ENCODE data around the gene STKLD1.

DNA sequence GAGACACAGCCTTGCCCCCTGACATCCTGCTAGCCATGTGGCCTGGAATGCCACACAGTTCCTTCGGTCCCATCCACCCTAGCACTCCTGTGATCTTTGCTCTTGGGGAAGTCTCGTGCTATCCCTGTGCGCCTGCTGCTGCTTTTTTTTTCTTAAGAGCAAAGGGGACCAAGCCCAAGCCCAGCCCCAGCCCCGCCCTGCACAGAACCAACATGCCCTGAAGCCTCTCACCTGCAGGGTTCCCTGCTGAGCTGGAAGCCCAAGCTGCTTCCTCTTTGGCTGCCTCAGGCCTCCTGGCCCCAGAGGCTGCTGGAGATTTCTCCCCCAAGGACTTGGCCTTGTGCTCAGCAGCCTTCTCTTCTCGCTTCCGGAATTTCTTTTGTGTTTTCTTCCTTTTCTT, 42.0 kb upstream of the STKLD1 start:
- TF ChIP-seq, protein P1, sequence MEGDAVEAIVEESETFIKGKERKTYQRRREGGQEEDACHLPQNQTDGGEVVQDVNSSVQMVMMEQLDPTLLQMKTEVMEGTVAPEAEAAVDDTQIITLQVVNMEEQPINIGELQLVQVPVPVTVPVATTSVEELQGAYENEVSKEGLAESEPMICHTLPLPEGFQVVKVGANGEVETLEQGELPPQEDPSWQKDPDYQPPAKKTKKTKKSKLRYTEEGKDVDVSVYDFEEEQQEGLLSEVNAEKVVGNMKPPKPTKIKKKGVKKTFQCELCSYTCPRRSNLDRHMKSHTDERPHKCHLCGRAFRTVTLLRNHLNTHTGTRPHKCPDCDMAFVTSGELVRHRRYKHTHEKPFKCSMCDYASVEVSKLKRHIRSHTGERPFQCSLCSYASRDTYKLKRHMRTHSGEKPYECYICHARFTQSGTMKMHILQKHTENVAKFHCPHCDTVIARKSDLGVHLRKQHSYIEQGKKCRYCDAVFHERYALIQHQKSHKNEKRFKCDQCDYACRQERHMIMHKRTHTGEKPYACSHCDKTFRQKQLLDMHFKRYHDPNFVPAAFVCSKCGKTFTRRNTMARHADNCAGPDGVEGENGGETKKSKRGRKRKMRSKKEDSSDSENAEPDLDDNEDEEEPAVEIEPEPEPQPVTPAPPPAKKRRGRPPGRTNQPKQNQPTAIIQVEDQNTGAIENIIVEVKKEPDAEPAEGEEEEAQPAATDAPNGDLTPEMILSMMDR (conservative IDR thresholded peaks at IDR 0.05; ENCODE audit: low read length): no peak
- no peak for TF ChIP-seq EZH2phosphoT487 (IDR thresholded peaks at IDR 0.05; ENCODE audit: borderline replicate concordance)

All from Loucy (cell line).